GM21825 (cell line): ENCODE measurements around the gene PRKAR1B.

Experiments
- ATAC-seq: cut with Tn5 transposase; IDR thresholded peaks from one replicate; pipeline ENCODE4 v1.9.1; 2021; ENCODE audit warnings: mild to moderate bottlenecking, moderate library complexity; ENCODE audit not compliant: unreplicated experiment

The PRKAR1B gene

DNA sequence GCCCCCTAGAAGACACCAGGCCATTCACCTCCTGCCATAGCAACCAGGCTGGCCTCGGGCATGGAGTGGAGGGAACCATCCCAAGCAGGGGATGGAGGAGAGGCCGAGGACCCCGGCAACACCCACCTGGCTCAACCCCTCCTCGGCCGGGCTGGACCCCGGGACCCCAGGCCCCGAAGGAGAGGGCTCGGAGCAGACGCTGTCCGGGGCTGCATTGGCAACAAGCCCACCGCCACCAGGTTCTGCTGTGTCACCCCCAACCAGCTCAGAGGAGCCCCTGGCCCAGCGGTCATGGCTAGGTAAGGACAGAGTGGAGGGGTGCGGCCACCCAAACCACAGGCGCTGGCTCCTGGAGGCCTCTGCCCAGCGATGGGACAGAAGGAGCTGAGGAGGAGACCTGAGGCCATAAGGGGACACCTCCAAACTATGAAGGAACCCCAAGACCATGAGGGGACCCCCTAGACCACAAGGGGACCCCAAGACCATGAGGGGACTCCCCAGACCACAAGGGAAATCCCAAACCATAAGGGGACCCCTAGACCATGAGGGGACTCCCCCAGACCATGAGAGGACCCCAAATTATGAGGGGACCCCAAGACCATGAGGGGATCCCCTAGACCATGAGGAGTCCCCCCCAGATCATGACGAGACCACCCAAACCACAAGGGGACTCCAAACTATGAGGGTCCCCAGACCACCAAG is 132.7 kb downstream of the PRKAR1B start:
- ATAC-seq, result no peak

GRCh38 chr7:593324-594115 is 133.6 kb downstream of the PRKAR1B start:
- peak; percentile 53 for ATAC-seq

DNA sequence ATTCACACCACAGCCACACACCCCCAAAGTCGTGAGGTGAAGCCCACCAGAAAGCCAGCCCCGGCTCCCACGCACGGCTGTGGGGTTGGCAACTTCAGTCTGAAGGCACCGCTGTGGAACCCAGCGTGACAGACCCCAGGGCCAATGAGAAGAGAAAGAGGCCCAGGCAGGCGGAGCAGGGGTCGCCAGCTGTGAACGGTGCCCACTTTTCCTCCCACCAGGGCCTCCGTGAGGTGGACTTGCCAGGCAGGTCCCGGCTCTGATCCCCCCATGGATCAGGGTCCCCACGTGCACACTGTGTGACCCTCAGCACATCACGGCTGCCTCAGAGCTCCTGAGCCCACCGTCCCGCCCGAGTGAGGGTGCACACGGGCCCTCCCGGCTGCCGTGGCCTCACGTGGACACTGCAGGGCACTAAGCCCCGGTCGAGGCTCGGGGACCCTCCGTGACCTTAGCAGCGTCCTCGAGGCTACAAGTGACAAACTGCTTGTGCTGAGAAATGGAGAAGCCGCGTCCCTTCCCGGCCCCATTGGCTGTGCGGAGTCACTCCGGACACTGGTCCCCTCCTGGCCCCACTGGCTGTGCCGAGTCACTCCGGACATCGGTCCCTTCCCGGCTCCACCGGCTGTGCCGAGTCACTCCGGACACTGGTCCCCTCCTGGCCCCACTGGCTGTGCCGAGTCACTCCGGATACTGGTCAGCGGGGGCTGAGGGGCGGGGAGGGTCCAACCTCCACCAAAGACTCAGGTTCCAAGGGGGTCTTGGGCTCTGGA is 135.0 kb downstream of the PRKAR1B start:
- no peak for ATAC-seq

DNA sequence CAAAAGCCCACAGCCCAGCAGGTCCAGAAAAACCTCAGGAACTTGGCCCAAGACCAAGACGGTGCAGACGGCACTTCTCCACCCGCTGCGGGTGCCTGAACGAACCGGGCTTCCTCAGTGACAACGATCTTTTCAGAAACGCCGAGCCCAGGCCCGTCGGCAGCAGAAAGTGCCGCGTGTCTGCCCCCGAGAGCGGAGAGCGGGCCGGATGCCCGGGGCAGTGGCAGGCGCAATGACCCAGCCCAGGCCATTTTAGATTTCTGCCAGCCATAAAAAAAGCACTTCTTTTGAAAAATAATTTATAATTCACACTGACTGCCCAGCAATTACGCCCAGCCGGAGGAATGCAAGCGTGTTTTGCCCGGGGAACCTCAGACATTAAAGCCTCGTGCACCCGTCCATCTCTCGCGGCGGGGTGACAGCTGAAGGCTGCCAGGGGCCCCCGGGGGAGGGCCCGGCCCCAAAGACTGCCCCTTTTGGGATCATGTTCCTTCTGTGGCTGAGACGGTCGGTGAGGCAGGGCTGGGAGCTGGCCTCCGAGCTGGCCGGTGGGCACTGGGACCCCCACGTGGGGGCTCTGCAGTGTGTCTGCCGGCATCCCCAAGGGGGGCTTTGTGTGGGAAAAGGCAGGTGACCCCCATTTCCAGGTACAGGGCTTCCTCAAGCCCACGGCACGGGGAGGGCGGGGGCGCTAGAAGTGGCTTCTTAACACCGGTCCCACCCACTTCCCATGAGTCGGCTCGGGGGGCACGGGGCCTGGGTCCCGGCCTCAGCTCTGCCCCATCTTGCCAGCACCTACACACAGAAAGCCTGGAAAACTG is 136.1 kb downstream of the PRKAR1B start:
- ATAC-seq, result no peak

- no peak for ATAC-seq
These were observed 137.1 kb downstream of the PRKAR1B start for GRCh38 chr7:589781-590575.

GRCh38 chr7:587767-588166 is 139.3 kb downstream of the PRKAR1B start:
- no peak for ATAC-seq

GRCh38 chr7:586494-586893 is 140.6 kb downstream of the PRKAR1B start:
- ATAC-seq, result no peak

DNA sequence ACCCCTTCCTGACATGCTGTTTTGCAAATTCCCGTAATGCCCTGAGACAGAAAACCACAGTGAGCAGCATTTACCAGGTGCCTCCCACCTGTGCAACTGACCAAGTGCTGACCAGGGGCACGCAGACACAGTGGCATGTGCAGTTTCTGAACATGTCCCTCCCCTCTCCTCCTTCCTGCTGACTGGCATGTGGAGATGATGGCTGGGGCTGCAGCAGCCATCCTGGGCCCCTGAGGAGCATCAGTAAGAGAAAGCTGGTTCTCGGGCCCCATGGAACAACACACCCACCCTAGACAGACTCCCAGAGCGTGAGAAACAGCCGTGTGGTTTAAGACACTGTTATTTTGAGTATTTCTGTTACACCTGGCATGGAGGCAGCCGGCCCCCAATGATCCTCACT is 141.2 kb downstream of the PRKAR1B start:
- ATAC-seq, result peak; percentile 6

DNA sequence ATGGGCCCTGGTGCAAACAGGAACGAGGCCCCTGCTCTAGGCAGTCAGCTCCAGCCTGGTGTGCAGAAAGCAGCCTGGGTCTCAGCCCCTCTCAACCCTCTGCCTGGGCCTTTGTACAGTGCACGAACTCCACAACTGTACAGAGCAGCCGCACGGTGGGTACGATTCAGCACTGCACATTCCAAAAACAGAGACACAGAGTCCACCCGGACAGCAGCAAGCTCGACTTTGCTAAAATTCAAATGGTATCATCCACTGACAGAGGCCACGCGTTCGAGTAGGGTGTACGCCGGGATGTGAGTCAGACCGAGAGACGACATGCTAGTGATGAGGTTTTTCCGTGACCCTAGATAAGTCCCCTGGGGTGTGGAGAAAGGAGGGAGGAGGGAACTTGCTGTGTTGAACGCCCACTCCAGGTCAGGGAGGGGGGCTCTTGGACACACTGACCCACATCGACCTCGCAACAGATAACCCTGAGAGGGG is 141.8 kb downstream of the PRKAR1B start:
- peak; percentile 66 for ATAC-seq

DNA sequence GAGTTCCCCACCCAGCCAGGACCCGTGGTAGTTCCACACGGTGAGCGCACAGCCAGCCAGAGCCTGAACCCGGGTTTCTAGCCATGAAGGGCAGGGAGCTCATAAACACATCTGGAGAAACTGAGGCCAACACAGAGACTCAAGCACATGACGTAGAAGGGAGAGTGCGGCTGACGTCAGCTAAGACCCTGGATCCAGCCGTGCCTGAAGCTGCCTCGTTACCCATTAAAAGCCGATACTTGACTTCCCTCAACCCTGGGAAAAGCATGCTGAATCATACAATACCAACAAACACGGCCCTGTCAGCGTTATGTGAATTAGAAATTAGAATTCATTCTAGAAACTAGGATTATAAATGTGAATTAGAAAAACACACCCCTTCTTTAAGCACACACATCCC is 142.3 kb downstream of the PRKAR1B start:
- ATAC-seq, result no peak

GRCh38 chr7:584122-584465 is 143.0 kb downstream of the PRKAR1B start:
- no peak for ATAC-seq

DNA sequence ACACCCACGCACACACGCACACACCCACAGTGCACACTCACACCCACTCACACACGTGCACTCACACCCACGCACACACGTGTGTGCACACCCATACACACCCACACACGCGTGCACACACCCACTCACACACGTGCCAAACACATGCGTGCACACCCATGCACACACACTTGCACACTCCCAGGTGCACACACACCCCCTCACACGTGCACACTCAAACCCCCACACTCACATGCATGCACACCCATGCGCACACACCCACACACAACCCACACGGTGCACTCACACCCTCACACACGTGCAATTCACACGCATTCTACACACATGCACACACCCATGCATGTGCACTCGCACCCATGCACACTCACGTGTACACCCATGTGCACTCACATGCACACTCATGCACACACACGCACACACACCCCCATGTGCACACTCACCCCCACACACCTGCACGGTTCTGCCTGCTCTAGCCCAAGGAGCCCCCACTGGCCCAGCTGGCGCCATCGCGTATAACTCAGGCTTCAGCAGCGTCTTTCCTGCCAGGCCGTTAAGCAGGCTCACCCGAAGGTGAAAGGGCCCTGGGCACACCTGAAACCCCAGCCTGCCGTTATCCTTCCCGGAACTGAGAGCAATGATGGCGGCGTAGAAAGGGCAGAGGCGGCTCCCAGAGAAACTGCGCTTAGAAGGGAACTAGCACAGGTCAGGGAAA is 143.5 kb downstream of the PRKAR1B start:
- ATAC-seq, result no peak

DNA sequence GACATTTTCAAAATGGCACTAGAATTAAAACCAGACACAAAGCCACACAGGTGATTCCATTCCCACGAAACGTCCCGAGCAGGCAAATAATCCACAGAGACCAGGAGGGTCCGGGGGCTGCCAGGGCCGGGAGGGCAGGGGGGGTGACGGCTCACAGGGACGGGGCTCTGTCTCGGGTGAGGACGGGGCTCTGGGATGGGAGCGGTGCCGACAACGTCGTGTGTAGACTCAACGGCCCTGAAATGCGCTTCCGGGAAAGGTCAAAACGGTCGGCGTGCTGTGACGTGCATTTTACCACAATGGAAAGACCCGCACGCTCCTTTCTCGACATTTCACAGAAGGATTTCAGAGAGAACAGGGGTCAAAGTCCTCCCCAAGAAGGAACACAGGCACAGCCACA is 144.2 kb downstream of the PRKAR1B start:
- no peak for ATAC-seq

- ATAC-seq, result no peak
These were observed 144.8 kb downstream of the PRKAR1B start for GRCh38 chr7:582081-582835.

GRCh38 chr7:578386-578785 is 148.7 kb downstream of the PRKAR1B start:
- no peak for ATAC-seq

DNA sequence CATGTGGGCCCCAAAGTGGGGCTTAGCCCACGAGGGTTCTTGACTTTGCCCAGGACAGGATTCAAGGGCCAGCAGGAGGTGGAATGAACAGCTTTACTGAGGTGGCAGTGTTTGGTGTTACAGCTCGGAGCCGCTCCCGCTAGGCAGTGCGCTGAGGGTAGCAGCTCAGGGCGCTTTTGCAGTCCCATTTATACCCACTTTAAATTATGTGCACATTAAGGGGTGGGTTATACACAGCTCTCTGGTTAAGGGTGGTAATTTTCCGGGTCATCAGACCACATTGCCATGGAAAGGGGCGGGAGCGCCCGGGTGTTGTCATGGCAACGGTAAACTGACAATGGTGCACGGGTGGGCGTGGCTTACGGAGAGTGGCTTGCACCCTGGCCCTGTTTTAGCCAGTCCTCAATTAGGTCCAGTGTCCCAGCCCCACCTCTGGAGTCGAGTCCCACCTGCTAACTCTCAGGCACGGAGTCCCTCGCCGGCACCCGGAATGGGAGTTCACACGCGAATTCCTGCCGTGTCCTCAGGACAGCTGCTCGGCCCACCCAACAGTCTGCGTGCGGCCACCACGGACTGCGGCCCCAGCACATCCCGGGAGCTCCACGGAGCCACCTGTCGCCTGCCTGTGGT is 149.2 kb downstream of the PRKAR1B start:
- no peak for ATAC-seq

DNA sequence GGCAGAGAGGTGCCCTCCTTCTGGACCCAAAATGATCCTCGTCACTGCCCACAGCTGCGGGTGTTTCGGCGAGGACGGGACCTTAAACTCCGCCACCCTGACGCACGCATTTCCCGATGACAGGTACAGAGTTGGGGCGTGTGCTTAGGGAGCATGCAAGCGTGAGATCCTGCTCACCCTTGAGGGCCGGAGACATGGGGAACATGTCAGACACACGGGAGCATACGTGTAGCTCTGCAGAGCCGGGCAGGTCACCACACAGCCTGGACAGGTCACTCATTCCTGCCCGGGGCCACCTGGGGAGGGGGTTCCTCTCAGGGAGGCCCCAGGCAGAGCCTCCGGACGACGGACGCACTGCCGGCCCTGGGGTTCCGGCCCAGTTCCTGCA is 149.8 kb downstream of the PRKAR1B start:
- no peak for ATAC-seq
